GM12878 (cell line): ENCODE measurements around the gene S100A12. TPM values are rescaled to one million over a fixed set of nuclear protein-coding genes. Genes with fewer than 3 reads are reported as not detected.

Source experiments
- ATAC-seq: fragments of 200-7000 bp; cut with Tn5 transposase; 3 replicates; pipeline ENCODE4 v1.9.1; 2020; ENCODE audit warnings: mild to moderate bottlenecking, moderate library complexity
- BruUV-seq: library from RNA; stranded (reverse); fragments of 400-500 nt; replicated peaks from 2 replicates; lab custom pipeline; 2021; lab: Mats Ljungman, UMichigan
- CTCF ChIA-PET: fragments of 300-600 bp; sonication (Branson Sonifier 250); formaldehyde crosslinking; extraction: SDS; loops from one replicate; lab custom pipeline; 2021; ENCODE audit warnings: inconsistent platforms; lab: Yijun Ruan, JAX
- POLR2A ChIA-PET: fragments of 350-600 bp; formaldehyde crosslinking; extraction: SDS; loops from one replicate; lab custom pipeline; 2021; ENCODE audit warnings: inconsistent platforms; lab: Charles Lee
- RAD21 ChIA-PET: fragments of 300-600 bp; sonication (Branson Sonifier 250); formaldehyde crosslinking; loops from one replicate; lab custom pipeline; 2023; ENCODE audit warnings: antibody characterized with exemption; ENCODE audit not compliant: unreplicated experiment; lab: Charles Lee
- SMC1A ChIA-PET: fragments of 300-600 bp; sonication (Branson Sonifier 250); formaldehyde crosslinking; loops from one replicate; lab custom pipeline; 2023; ENCODE audit not compliant: unreplicated experiment, uncharacterized antibody; lab: Charles Lee
- DNase-seq: peaks from one replicate; pipeline ENCODE4 v3.0.0-alpha.2; 2011; ENCODE audit warnings: low read depth, low spot score
- FAIRE-seq: peaks from 3 replicates; lab custom pipeline; 2011; peaks lifted over from hg19 to GRCh38; lab: Jason Lieb, UNC
- H2AFZ ChIP-seq: 2 replicates; pipeline ENCODE4 v1.6.0; 2011; ENCODE audit warnings: low read depth, low read length, control low read depth; ENCODE audit not compliant: control insufficient read depth
- H3K27ac ChIP-seq: 2 replicates; pipeline ENCODE4 v1.5.1; 2011; ENCODE audit warnings: control low read depth; ENCODE audit not compliant: control insufficient read depth, insufficient read depth
- H3K27me3 ChIP-seq, 2 experiments: replicated peaks in 1 of 2; 2 replicates each; pipeline versions ENCODE4 v1.6.0 to v1.6.1; 2011; ENCODE audit warnings: low read length in 1 of 2; ENCODE audit not compliant: control insufficient read depth in 2 of 2, insufficient read depth in 2 of 2
- H3K36me3 ChIP-seq, 2 experiments: 2 replicates each; pipeline ENCODE4 v1.5.1; 2011; ENCODE audit warnings: low read length in 1 of 2; ENCODE audit not compliant: control insufficient read depth in 2 of 2, insufficient read depth in 2 of 2
- H3K4me1 ChIP-seq: 2 replicates; pipeline ENCODE4 v1.6.1; 2011; ENCODE audit warnings: mild to moderate bottlenecking, low read length, moderate library complexity, mixed read lengths; ENCODE audit not compliant: control insufficient read depth, insufficient read depth
- H3K4me2 ChIP-seq: 2 replicates; pipeline ENCODE4 v1.6.0; 2011; ENCODE audit warnings: control low read depth; ENCODE audit not compliant: control insufficient read depth, insufficient read depth
- H3K4me3 ChIP-seq: fragments of 200-600 bp; sonication (generic); 2 replicates; pipeline ENCODE4 v1.5.1; 2016
- H3K79me2 ChIP-seq: 2 replicates; pipeline ENCODE4 v1.6.0; 2011; ENCODE audit warnings: low read length; ENCODE audit not compliant: control insufficient read depth, insufficient read depth
- H3K9ac ChIP-seq: 2 replicates; pipeline ENCODE4 v1.8.0; 2011; ENCODE audit warnings: low read length, control low read depth, mixed read lengths; ENCODE audit not compliant: control insufficient read depth, insufficient read depth
- H3K9me3 ChIP-seq: replicated peaks from 3 replicates; pipeline ENCODE4 v1.5.1; 2011; ENCODE audit warnings: mild to moderate bottlenecking, low read length; ENCODE audit not compliant: control insufficient read depth, insufficient read depth
- H4K20me1 ChIP-seq: 2 replicates; pipeline ENCODE4 v1.6.0; 2011; ENCODE audit not compliant: control insufficient read depth, insufficient read depth
- BHLHE40 ChIP-seq, 2 experiments: fragments of 450-650 bp in 1 of 2; IDR thresholded peaks; 2 replicates each; pipeline ENCODE4 v1.6.1; 2011 to 2017; ENCODE audit warnings: low read depth in 2 of 2, borderline replicate concordance in 1 of 2, improper control_type of control experiment in 1 of 2, low read length in 1 of 2, mild to moderate bottlenecking in 1 of 2
- EED ChIP-seq: sonication (generic); IDR thresholded peaks from 2 replicates; pipeline ENCODE4 v1.6.1; 2016; ENCODE audit warnings: antibody characterized with exemption, low read depth
- FOXM1 ChIP-seq: IDR thresholded peaks from 2 replicates; pipeline ENCODE4 v1.6.1; 2012; ENCODE audit warnings: low read depth, mild to moderate bottlenecking, inconsistent platforms, low read length, moderate library complexity
- MYC ChIP-seq: IDR thresholded peaks from 2 replicates; pipeline ENCODE4 v1.6.1; 2011; ENCODE audit warnings: mild to moderate bottlenecking, low read length, moderate library complexity, inconsistent platforms; ENCODE audit not compliant: insufficient read depth, insufficient replicate concordance, insufficient read length, severe bottlenecking
- NFIC ChIP-seq: IDR thresholded peaks from 2 replicates; pipeline ENCODE4 v1.6.1; 2012; ENCODE audit warnings: low read depth, mild to moderate bottlenecking, inconsistent platforms, low read length, moderate library complexity
- NFYB ChIP-seq: IDR thresholded peaks from 2 replicates; pipeline ENCODE4 v1.6.1; 2011; ENCODE audit warnings: low read depth, mild to moderate bottlenecking, low read length, improper control_type of control experiment, moderate library complexity; ENCODE audit not compliant: insufficient read depth
- RCOR1 ChIP-seq: conservative IDR thresholded peaks from 2 replicates; pipeline ENCODE4 v1.6.1; 2012; ENCODE audit warnings: low read depth, low read length, improper control_type of control experiment
- RFX5 ChIP-seq: IDR thresholded peaks from 2 replicates; pipeline ENCODE4 v1.6.1; 2011; ENCODE audit warnings: low read depth, low read length, improper control_type of control experiment
- TARDBP ChIP-seq: IDR thresholded peaks from 2 replicates; pipeline ENCODE4 v1.6.1; 2016; ENCODE audit warnings: borderline replicate concordance
- YBX1 ChIP-seq: fragments of 450-650 bp; IDR thresholded peaks from 2 replicates; pipeline ENCODE4 v1.6.1; 2016; ENCODE audit warnings: antibody characterized with exemption
- ZBED1 ChIP-seq: IDR thresholded peaks from 2 replicates; pipeline ENCODE4 v1.6.1; 2016; ENCODE audit warnings: borderline replicate concordance
- WGBS: methylation state at CpG from one replicate; pipeline ENCODE4 v1.1.6; 2016; ENCODE audit warnings: low lambda C conversion rate; ENCODE audit not compliant: insufficient replicate concordance, insufficient coverage; ENCODE audit errors: missing lambda C conversion rate; 5-methylcytosine and 5-hydroxymethylcytosine counted together
- in situ Hi-C: fragments of 300-500 bp; cut with MboI; formaldehyde crosslinking; loops from 9 replicates; pipeline ENCODE4 v1.14.3; 2018; ENCODE audit warnings: mixed read lengths
- intact Hi-C: fragments of 100-400 bp; cut with micrococcal nuclease; formaldehyde crosslinking; loops from one replicate; pipeline ENCODE4 v1.14.2; 2022; ENCODE audit not compliant: unreplicated experiment
- polyA plus RNA-seq, 11 experiments: library from polyadenylated mRNA; depleted of rRNA in 4 of 11; unstranded in 6 of 11; stranded (reverse) in 5 of 11; fragments of >200 nt; fragmentation: Nextera tagmentation in 4 of 11; fragmentation: Illumina TruSeq in 1 of 11; extraction: Ambion mirVana in 4 of 11; extraction: Trizol in 1 of 11; gene quantifications; 1 replicate in 1 of 11; 2 replicates in 10 of 11; pipeline versions ENCODE4 v1.2.1 to v1.2.3, GENCODE V29; 2011 to 2016; ENCODE audit warnings: inconsistent platforms in 2 of 11, missing spikeins in 2 of 11, low read depth in 1 of 11
- total RNA-seq, 4 experiments: library from RNA; depleted of rRNA in 3 of 4; stranded (reverse); fragments of >200 nt in 3 of 4; fragmentation: Illumina TruSeq in 1 of 4; extraction: Trizol in 1 of 4; gene quantifications; 2 replicates each; pipeline versions ENCODE4 v1.2.1 to v1.2.3, GENCODE V29; 2013 to 2021
- TF ChIP-seq, protein P1 (sequence below): IDR thresholded peaks from 2 replicates; pipeline ENCODE4 v1.6.1; 2011; ENCODE audit warnings: low read depth, low read length, improper control_type of control experiment, borderline replicate concordance
- TF ChIP-seq, protein P2 (sequence below): IDR thresholded peaks from 2 replicates; pipeline ENCODE4 v1.6.1; 2012; ENCODE audit warnings: mild to moderate bottlenecking, low read depth, low read length
- TF ChIP-seq, protein P3 (sequence below): fragments of 150-350 bp; IDR thresholded peaks from 2 replicates; pipeline ENCODE4 v1.6.1; 2016; ENCODE audit warnings: low read depth, low read length

The S100A12 gene
- total and polyA plus RNA-seq, 10 of the 15 experiments (the other 5 are each of a cell fraction or from before 2014, with no cell fraction given) = not detected

DNA sequence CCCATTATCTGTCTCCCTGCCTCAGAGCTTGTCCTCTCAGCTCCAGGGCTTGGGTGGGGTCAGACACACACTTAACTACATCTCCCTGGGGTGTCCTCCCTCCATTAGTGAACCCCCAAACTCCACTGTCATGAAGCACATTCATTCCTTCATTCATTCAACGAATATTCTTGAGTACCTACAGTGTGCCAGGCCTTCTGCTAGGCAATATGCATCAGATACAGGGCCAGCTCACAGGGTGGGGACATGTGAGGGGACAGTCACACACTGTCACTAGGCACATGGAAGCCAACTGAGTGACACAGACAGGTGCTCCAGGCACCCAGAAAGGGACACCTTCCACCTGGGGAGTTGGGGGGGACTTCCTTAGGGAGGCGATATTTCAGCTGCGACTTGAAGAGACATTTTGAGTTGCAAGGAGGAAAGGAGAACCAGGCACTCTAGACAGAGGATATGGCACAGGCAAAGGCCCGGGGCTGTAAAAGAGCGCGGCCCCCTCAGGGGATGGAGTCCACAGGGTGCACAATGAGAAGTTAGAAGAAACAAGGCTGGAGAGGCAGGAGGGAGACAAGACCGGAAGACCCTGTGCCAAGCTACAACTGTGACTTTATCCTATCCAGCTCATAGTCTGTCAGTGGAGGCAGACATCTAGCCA lies 24.1 kb upstream of the S100A12 start:
- ATAC-seq (no peak), FAIRE-seq (no peak), DNase-seq (no peak)
- ChIA-PET POLR2A (no interaction called here), CTCF (interaction anchor here (1.3 to 6.8 kb wide), 4 partner anchors 44 to 95 kb away, joined by 3 to 44 read pairs (median 5); no protein-coding TSS in a partner anchor), SMC1A (no interaction called here), RAD21 (interaction anchor here (1.1 kb wide), 1 partner anchor 96 kb away, joined by 5 read pairs; no protein-coding TSS in a partner anchor)
- H3K4me2 ChIP-seq = no peak overlapping the region
- H3K9ac ChIP-seq = no peak overlapping the region
- intact Hi-C loops (loop anchor here (5.0 kb wide), 1 partner anchor 98 kb away; no protein-coding TSS in a partner anchor), in situ Hi-C loops (no loop called here)
- 44% methylated on average over 7 of the region's 7 CpGs for WGBS
- no peak overlapping the region for H2AFZ ChIP-seq
- no peak overlapping the region for H3K4me3 ChIP-seq
- H4K20me1 ChIP-seq = no peaks in the 10 kb centered on the region
- H3K36me3 ChIP-seq = no peaks in the 10 kb centered on the region
- peaks cover 0 to 6% of the 10 kb centered on the region in 2 experiments; a peak in 2 of 4 replicates for H3K27me3 ChIP-seq
- H3K27ac ChIP-seq = no peak overlapping the region
- no TSS peak for BruUV-seq
- no peaks in the 10 kb centered on the region for H3K4me1 ChIP-seq
- no peaks in the 10 kb centered on the region for H3K9me3 ChIP-seq
- no peaks in the 10 kb centered on the region for H3K79me2 ChIP-seq
- TF ChIP-seq RCOR1 (no peak), NFIC (no peak), RFX5 (no peak), MYC (no peak), ZBED1 (no peak), FOXM1 (no peak), TARDBP (no peak), NFYB (no peak), EED (no peak), BHLHE40 (IDR thresholded peaks at IDR 0.05; ENCODE audit: borderline replicate concordance in 1 of 2, low read depth in 2 of 2, low read length in 1 of 2) (no peak), YBX1 (no peak)
- TF ChIP-seq, protein P1, sequence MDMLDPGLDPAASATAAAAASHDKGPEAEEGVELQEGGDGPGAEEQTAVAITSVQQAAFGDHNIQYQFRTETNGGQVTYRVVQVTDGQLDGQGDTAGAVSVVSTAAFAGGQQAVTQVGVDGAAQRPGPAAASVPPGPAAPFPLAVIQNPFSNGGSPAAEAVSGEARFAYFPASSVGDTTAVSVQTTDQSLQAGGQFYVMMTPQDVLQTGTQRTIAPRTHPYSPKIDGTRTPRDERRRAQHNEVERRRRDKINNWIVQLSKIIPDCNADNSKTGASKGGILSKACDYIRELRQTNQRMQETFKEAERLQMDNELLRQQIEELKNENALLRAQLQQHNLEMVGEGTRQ = no peak
- TF ChIP-seq, protein P2, sequence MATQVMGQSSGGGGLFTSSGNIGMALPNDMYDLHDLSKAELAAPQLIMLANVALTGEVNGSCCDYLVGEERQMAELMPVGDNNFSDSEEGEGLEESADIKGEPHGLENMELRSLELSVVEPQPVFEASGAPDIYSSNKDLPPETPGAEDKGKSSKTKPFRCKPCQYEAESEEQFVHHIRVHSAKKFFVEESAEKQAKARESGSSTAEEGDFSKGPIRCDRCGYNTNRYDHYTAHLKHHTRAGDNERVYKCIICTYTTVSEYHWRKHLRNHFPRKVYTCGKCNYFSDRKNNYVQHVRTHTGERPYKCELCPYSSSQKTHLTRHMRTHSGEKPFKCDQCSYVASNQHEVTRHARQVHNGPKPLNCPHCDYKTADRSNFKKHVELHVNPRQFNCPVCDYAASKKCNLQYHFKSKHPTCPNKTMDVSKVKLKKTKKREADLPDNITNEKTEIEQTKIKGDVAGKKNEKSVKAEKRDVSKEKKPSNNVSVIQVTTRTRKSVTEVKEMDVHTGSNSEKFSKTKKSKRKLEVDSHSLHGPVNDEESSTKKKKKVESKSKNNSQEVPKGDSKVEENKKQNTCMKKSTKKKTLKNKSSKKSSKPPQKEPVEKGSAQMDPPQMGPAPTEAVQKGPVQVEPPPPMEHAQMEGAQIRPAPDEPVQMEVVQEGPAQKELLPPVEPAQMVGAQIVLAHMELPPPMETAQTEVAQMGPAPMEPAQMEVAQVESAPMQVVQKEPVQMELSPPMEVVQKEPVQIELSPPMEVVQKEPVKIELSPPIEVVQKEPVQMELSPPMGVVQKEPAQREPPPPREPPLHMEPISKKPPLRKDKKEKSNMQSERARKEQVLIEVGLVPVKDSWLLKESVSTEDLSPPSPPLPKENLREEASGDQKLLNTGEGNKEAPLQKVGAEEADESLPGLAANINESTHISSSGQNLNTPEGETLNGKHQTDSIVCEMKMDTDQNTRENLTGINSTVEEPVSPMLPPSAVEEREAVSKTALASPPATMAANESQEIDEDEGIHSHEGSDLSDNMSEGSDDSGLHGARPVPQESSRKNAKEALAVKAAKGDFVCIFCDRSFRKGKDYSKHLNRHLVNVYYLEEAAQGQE = no peak
- TF ChIP-seq, protein P3, sequence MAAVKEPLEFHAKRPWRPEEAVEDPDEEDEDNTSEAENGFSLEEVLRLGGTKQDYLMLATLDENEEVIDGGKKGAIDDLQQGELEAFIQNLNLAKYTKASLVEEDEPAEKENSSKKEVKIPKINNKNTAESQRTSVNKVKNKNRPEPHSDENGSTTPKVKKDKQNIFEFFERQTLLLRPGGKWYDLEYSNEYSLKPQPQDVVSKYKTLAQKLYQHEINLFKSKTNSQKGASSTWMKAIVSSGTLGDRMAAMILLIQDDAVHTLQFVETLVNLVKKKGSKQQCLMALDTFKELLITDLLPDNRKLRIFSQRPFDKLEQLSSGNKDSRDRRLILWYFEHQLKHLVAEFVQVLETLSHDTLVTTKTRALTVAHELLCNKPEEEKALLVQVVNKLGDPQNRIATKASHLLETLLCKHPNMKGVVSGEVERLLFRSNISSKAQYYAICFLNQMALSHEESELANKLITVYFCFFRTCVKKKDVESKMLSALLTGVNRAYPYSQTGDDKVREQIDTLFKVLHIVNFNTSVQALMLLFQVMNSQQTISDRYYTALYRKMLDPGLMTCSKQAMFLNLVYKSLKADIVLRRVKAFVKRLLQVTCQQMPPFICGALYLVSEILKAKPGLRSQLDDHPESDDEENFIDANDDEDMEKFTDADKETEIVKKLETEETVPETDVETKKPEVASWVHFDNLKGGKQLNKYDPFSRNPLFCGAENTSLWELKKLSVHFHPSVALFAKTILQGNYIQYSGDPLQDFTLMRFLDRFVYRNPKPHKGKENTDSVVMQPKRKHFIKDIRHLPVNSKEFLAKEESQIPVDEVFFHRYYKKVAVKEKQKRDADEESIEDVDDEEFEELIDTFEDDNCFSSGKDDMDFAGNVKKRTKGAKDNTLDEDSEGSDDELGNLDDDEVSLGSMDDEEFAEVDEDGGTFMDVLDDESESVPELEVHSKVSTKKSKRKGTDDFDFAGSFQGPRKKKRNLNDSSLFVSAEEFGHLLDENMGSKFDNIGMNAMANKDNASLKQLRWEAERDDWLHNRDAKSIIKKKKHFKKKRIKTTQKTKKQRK = no peak
